Fibroblast of pulmonary artery (primary cell): ENCODE results near the gene ASB2.

Source experiments
- DNase-seq: peaks from one replicate; pipeline ENCODE4 v3.0.0-alpha.2; 2010; ENCODE audit warnings: low read depth
- H3K4me3 ChIP-seq: replicated peaks from 2 replicates; pipeline ENCODE4 v1.5.1; 2011; ENCODE audit warnings: low read depth, mild to moderate bottlenecking, control low read depth, low read length, moderate library complexity
- TF ChIP-seq, protein P1 (sequence below): IDR thresholded peaks from 2 replicates; pipeline ENCODE4 v1.5.1; 2011; ENCODE audit warnings: mild to moderate bottlenecking, control low read depth, low read length, inconsistent platforms; ENCODE audit errors: missing control alignments

ASB2 gene

DNA sequence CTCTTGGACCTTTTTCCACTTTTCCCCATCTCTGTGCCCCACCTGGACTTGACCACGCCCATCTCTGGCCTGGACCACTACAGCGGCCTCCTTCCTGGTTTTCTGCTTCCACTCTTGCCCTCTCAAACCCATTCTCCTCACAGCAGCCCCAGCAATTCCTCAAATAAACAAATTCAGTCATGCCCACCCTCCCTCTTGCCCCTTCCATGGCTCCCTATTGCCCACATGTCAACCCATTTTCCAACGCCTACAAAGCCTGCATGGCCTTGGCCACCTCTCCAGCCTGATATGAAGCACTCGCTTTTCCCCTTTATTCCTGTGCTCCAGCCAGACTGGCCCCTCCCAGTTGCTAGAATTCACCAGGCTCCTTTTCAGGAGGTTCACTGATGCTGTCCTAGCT lies 43.9 kb upstream of the ASB2 start:
- H3K4me3 ChIP-seq, result no peak overlapping the region
- TF ChIP-seq, protein P1, sequence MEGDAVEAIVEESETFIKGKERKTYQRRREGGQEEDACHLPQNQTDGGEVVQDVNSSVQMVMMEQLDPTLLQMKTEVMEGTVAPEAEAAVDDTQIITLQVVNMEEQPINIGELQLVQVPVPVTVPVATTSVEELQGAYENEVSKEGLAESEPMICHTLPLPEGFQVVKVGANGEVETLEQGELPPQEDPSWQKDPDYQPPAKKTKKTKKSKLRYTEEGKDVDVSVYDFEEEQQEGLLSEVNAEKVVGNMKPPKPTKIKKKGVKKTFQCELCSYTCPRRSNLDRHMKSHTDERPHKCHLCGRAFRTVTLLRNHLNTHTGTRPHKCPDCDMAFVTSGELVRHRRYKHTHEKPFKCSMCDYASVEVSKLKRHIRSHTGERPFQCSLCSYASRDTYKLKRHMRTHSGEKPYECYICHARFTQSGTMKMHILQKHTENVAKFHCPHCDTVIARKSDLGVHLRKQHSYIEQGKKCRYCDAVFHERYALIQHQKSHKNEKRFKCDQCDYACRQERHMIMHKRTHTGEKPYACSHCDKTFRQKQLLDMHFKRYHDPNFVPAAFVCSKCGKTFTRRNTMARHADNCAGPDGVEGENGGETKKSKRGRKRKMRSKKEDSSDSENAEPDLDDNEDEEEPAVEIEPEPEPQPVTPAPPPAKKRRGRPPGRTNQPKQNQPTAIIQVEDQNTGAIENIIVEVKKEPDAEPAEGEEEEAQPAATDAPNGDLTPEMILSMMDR, result no peak
- no peak for DNase-seq

DNA sequence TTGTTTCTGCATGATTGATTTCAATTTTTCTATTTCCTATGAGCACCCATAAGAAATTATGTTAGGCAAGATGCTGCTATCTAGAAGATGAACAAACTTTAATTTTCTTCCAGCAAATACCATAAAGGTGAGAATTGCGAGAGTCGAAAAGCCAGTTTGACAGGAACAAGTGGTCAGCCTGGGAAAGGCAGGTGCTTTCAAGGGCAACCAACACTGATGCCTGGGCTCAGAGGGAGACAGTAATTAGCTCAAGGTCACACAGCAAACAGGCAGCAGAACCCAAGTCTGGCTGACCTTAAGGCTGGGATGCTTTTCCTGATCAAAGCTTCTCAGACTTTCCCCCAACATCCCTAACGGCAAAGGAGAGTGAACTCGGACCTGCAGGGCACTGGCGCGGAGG lies 43.0 kb upstream of the ASB2 start:
- TF ChIP-seq, protein P1, result no peak
- no peak overlapping the region for H3K4me3 ChIP-seq
- no peak for DNase-seq

DNA sequence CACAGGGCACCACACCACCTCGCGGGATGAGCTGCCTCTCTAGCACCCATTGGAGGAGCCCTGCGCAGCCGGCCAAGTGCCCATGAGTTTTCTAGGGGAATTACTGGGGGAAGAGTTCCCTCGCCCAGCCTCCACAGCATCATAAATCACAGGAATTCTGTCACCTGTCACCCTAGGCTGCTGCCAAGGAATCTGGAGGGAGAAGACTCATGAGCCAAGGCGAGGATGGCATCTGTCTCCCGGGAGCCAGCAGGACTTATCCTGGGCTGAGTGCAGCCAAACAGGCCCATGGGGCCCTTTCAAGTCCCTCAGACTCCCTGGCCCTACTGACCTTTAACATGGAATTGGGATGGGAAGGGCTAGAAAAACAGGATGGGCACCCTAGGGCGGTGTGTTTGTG lies 41.9 kb upstream of the ASB2 start:
- H3K4me3 ChIP-seq, result no peak overlapping the region
- DNase-seq, result no peak
- TF ChIP-seq, protein P1, result no peak

DNA sequence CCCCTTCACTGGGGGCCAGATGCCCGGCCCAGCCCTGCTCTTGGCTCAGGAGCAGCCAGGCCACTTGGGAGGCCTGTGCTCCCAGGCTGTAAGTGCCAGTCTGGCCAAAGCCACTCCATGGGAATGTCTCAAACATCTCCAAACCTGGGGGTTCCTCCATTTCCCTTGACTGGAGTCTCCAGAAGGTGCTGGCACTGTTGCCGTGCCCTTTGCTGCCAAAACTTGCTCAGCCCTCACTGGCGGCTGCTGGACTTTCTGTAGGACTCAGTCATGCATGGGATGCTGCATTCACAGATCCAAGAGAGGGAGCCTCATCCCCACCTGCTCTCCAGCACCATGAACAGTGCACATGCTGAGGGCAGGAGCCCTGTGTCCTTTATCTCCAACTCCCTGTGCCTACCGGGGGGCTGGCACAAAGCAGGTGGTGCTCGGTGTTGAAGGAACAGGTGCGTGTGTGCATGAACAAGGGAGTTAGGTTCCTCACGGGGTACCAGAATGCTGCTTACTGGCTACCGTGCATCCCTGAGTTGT lies 40.1 kb upstream of the ASB2 start:
- no peak overlapping the region for H3K4me3 ChIP-seq
- TF ChIP-seq, protein P1, result no peak
- DNase-seq, result no peak

DNA sequence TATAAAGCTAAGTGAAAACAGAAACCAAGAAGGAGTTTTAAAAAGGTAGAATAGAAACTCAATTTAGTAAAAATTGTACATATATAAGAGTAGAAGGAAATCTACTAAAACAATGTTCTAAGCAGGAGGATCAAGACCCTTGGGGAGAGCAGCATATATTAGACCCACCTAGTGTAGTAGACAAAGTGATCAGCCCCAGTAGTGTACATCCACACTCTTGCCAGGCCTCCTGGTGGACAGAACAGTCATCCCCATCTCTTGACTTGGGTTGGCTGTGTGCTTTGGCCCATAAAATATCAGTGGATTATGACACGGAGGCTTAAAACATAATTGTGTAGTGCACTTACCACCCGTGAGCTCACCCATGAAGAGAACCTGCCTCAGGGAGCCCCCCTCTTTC lies 38.9 kb upstream of the ASB2 start:
- H3K4me3 ChIP-seq, result no peak overlapping the region
- TF ChIP-seq, protein P1, result no peak
- no peak for DNase-seq

DNA sequence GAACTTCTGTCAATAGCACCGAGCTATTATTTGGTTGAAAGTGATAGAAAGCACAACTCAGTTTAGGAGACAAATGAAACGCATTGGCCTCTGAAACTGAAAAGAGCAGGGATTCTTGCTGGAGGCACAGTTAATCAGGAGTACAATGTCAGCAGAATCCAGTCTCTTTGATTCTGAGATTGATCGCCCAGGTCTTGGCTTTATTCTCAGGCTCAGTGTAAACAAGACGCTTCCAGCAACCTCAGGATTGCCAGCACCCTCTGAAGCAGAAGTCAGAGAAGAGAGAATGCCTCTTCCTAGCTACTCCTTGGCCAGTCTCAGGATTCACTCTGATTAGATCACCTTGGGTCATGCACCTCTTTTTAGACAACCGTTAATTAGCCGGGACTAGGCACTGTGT lies 38.0 kb upstream of the ASB2 start:
- no peak overlapping the region for H3K4me3 ChIP-seq
- TF ChIP-seq, protein P1, result no peak
- DNase-seq, result no peak

DNA sequence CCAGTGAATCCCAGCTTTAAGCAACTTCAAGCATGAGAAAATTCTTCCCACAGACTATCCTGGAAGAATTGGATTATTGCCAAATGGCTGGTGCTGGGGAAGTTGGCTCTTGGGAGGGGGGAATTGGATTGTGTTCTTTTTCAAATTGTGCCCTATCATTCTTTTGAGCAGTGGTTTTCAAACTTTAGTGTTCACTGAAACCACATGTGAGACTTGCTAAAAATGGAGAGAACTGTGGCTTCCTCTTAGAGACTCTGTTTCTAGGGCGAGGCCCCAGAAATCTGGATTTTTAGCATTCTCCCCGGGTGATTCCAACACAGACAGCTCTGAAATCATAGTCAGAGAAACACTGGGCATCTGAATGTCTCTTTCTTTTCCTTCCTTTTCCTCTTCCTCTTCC lies 35.4 kb upstream of the ASB2 start:
- TF ChIP-seq, protein P1, result no peak
- H3K4me3 ChIP-seq, result no peak overlapping the region
- no peak for DNase-seq
